Aorta (tissue), 4 donors: ENCODE measurements around the gene CDK10. TPM values are rescaled to one million over a fixed set of nuclear protein-coding genes. Genes with fewer than 3 reads are reported as not detected.

Source experiments
- polyA plus RNA-seq, 2 donors: library from polyadenylated mRNA; stranded (reverse); fragments of 200-250 nt; gene quantifications; one replicate each; pipeline ENCODE4 v1.2.3, GENCODE V29; 2013
- total RNA-seq, 2 donors: library from RNA; stranded (reverse); fragmentation: NEBNext Ultra II Directional; extraction: Animal tissue kit (Norgen Biotek cat#: 25700); gene quantifications; one replicate each; pipeline ENCODE4 v1.2.1, GENCODE V29; 2021
- donor health status: healthy with polysubstance abuse.
- donor health status: Bipolar disorder and iron deficiency.
- donor health status: DM: no; HTN: no; CAD: no.
- donor health status: DM: yes; HTN: yes; CAD: no.

CDK10 gene
- total and polyA plus RNA-seq, 4 donors = 24.7 to 134 (median 50.5) TPM

Other genes starting within 250 kb of the CDK10 start
- 100 to 1,000 TPM; 124 to 139 TPM for gene ANKRD11, start 196.1 kb upstream of the CDK10 start, total RNA-seq
- gene ANKRD11, start 196.1 kb upstream of the CDK10 start, polyA plus RNA-seq = 10 to 100 TPM; 34.6 to 56.0 TPM
- 100 to 1,000 TPM in 1 of 2 donors, 10 to 100 TPM in 1; 90.6 to 110 TPM for gene SPG7, start 178.3 kb upstream of the CDK10 start, total RNA-seq
- 100 to 1,000 TPM in 1 of 2 donors, 10 to 100 TPM in 1; 28.4 to 171 TPM for gene SPG7, start 178.3 kb upstream of the CDK10 start, polyA plus RNA-seq
- 1,000 to 10,000 TPM; 1,505 to 1,678 TPM for gene RPL13, start 126.0 kb upstream of the CDK10 start, total RNA-seq
- gene RPL13, start 126.0 kb upstream of the CDK10 start, polyA plus RNA-seq = 1,000 to 10,000 TPM; 4,359 to 6,820 TPM
- under 1 TPM; 0.13 to 0.66 TPM for gene CPNE7, start 110.9 kb upstream of the CDK10 start, total RNA-seq
- gene CPNE7, start 110.9 kb upstream of the CDK10 start, polyA plus RNA-seq = under 1 TPM; 0.13 to 0.69 TPM
- gene DPEP1, start 73.0 kb upstream of the CDK10 start, total RNA-seq = not detected
- gene DPEP1, start 73.0 kb upstream of the CDK10 start, polyA plus RNA-seq = 1 to 10 TPM in 1 of 2 donors, not detected in 1; 8.5 TPM
- 10 to 100 TPM; 69.0 to 78.8 TPM for gene CHMP1A, start 29.0 kb upstream of the CDK10 start, total RNA-seq
- 100 to 1,000 TPM in 1 of 2 donors, 10 to 100 TPM in 1; 45.5 to 112 TPM for gene CHMP1A, start 29.0 kb upstream of the CDK10 start, polyA plus RNA-seq
- gene SPATA33, start 28.9 kb upstream of the CDK10 start, total RNA-seq = 1 to 10 TPM; 6.5 to 8.6 TPM
- gene SPATA33, start 28.9 kb upstream of the CDK10 start, polyA plus RNA-seq = 10 to 100 TPM in 1 of 2 donors, 1 to 10 TPM in 1; 3.0 to 10.7 TPM
- 10 to 100 TPM in 1 of 2 donors, 1 to 10 TPM in 1; 9.1 to 13.4 TPM for gene SPATA2L, start 15.0 kb downstream of the CDK10 start, total RNA-seq
- gene SPATA2L, start 15.0 kb downstream of the CDK10 start, polyA plus RNA-seq = 10 to 100 TPM in 1 of 2 donors, 1 to 10 TPM in 1; 4.9 to 12.0 TPM
- 10 to 100 TPM; 10.3 to 15.3 TPM for gene VPS9D1, start 34.2 kb downstream of the CDK10 start, total RNA-seq
- 10 to 100 TPM in 1 of 2 donors, 1 to 10 TPM in 1; 5.1 to 34.5 TPM for gene VPS9D1, start 34.2 kb downstream of the CDK10 start, polyA plus RNA-seq
- gene ZNF276, start 34.8 kb downstream of the CDK10 start, total RNA-seq = 10 to 100 TPM; 23.6 to 30.4 TPM
- 10 to 100 TPM in 1 of 2 donors, 1 to 10 TPM in 1; 3.3 to 47.7 TPM for gene ZNF276, start 34.8 kb downstream of the CDK10 start, polyA plus RNA-seq
- 1 to 10 TPM; 3.9 to 6.9 TPM for gene FANCA, start 130.0 kb downstream of the CDK10 start, total RNA-seq
- 1 to 10 TPM; 2.0 to 3.5 TPM for gene FANCA, start 130.0 kb downstream of the CDK10 start, polyA plus RNA-seq
- gene SPIRE2, start 141.8 kb downstream of the CDK10 start, total RNA-seq = 1 to 10 TPM in 1 of 2 donors, under 1 TPM in 1; 0.62 to 2.2 TPM
- gene SPIRE2, start 141.8 kb downstream of the CDK10 start, polyA plus RNA-seq = 1 to 10 TPM; 1.4 to 2.3 TPM
- 100 to 1,000 TPM; 207 to 224 TPM for gene TCF25, start 186.9 kb downstream of the CDK10 start, total RNA-seq
- gene TCF25, start 186.9 kb downstream of the CDK10 start, polyA plus RNA-seq = 100 to 1,000 TPM in 1 of 2 donors, 10 to 100 TPM in 1; 47.6 to 273 TPM
- 10 to 100 TPM in 1 of 2 donors, 1 to 10 TPM in 1; 4.8 to 10.2 TPM for gene MC1R, start 232.2 kb downstream of the CDK10 start, total RNA-seq
- gene MC1R, start 232.2 kb downstream of the CDK10 start, polyA plus RNA-seq = 10 to 100 TPM in 1 of 2 donors, 1 to 10 TPM in 1; 1.5 to 12.1 TPM
- gene TUBB3, start 236.7 kb downstream of the CDK10 start, total RNA-seq = 10 to 100 TPM in 1 of 2 donors, 1 to 10 TPM in 1; 5.6 to 12.5 TPM
- gene TUBB3, start 236.7 kb downstream of the CDK10 start, polyA plus RNA-seq = 1 to 10 TPM in 1 of 2 donors, under 1 TPM in 1; 0.38 to 2.4 TPM